ENCODE measurements around the gene UTS2B.

GRCh38 chr3:191376516-191377141, 46.3 kb upstream of the UTS2B start:
- TF ChIP-seq CTCF (conservative IDR thresholded peaks at IDR 0.05; ENCODE audit: low read length) (no peak), EZH2phosphoT487 (IDR thresholded peaks at IDR 0.05; ENCODE audit: borderline replicate concordance) (no peak)

Data from Loucy (cell line).